ENCODE data around the gene NTM. TPM values are rescaled to one million over a fixed set of nuclear protein-coding genes. Genes with fewer than 3 reads are reported as not detected.

NTM gene
- total RNA-seq, 2 donors from 2014 or later = 1.7 to 3.6 TPM

DNA sequence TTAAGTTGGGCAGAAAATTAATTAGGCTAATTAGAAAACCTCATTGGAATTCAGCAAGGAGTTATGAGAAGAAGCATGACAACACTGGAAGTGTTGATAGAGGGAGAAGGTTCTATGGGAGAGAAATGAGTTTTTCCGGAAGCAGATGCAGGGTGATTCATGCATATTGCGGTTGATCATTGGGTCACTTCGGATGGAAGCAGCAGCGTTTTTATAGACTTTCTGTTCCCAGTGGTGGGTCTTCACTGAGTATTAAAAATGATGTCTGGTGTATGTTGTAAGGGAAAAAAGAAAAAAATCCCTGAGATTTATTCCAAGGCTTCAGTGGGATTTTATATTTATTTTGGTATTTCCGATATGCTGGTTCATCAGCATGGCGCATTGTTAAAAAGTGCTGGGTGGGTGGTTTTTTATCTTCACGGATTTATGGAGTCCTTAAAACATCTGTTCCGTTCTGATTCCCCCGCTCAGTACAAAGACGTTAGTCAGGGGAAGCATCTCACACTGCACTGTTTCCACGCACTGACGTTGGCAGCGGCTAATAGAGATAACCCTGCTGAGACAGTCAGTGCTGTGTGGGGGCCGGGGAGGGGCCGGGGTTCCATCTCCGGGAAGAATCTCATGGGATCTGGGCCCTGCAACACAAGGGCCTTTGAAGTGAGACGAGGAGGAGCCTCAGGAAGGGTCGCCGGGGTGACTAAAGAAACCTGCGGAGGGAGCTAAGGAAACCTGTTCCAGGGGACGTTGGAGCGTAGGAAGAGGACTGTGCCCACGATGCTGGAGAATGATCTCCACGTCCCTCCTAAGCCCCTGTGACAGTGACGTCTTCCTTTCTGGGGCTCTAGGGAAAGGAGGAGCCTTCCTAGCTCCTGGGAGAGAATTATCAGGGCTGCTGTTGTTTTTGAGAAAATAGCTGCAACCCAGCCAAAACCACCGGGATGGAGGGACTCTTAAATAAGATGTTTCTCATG lies 390.0 kb downstream of the NTM start:
- Histone ChIP-seq H3K9ac (ENCODE audit: extremely low read depth, low read length, poor library complexity, severe bottlenecking) (no peak overlapping the region), H3K9me3 (ENCODE audit: control insufficient read depth, low read length) (no peaks in the 10 kb centered on the region), H3K4me3 (ENCODE audit: low read length) (no peak overlapping the region), H3K36me3 (ENCODE audit: control insufficient read depth, insufficient read depth, low read length) (no peaks in the 10 kb centered on the region), H3K27ac (ENCODE audit: low read depth, low read length) (no peak overlapping the region), H3K4me1 (ENCODE audit: control insufficient read depth, insufficient read depth, low read length) (no peaks in the 10 kb centered on the region), H3K27me3 (ENCODE audit: control insufficient read depth, insufficient read depth, low read length, poor library complexity, severe bottlenecking) (no peaks in the 10 kb centered on the region)
- no peak overlapping the region for H3K4me3 Mint-ChIP-seq
- H3K27me3 Mint-ChIP-seq (ENCODE audit: insufficient read depth) = no peaks in the 10 kb centered on the region
- H3K27ac Mint-ChIP-seq = no peak overlapping the region
- TF ChIP-seq, protein P1, sequence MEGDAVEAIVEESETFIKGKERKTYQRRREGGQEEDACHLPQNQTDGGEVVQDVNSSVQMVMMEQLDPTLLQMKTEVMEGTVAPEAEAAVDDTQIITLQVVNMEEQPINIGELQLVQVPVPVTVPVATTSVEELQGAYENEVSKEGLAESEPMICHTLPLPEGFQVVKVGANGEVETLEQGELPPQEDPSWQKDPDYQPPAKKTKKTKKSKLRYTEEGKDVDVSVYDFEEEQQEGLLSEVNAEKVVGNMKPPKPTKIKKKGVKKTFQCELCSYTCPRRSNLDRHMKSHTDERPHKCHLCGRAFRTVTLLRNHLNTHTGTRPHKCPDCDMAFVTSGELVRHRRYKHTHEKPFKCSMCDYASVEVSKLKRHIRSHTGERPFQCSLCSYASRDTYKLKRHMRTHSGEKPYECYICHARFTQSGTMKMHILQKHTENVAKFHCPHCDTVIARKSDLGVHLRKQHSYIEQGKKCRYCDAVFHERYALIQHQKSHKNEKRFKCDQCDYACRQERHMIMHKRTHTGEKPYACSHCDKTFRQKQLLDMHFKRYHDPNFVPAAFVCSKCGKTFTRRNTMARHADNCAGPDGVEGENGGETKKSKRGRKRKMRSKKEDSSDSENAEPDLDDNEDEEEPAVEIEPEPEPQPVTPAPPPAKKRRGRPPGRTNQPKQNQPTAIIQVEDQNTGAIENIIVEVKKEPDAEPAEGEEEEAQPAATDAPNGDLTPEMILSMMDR (conservative IDR thresholded peaks at IDR 0.05) = peak; percentile 71
- WGBS, 2 experiments (ENCODE audit: insufficient coverage in 1 of 2, insufficient read length in 1 of 2) = 70 to 76% methylated on average over 16 to 26 of the region's 26 CpGs
- peaks cover 2% of the 10 kb centered on the region for H3K4me1 Mint-ChIP-seq
- H3K9me3 Mint-ChIP-seq = no peaks in the 10 kb centered on the region
- no peaks in the 10 kb centered on the region for H3K36me3 Mint-ChIP-seq (ENCODE audit: low read depth)
- peak; percentile 84 for DNase-seq

DNA sequence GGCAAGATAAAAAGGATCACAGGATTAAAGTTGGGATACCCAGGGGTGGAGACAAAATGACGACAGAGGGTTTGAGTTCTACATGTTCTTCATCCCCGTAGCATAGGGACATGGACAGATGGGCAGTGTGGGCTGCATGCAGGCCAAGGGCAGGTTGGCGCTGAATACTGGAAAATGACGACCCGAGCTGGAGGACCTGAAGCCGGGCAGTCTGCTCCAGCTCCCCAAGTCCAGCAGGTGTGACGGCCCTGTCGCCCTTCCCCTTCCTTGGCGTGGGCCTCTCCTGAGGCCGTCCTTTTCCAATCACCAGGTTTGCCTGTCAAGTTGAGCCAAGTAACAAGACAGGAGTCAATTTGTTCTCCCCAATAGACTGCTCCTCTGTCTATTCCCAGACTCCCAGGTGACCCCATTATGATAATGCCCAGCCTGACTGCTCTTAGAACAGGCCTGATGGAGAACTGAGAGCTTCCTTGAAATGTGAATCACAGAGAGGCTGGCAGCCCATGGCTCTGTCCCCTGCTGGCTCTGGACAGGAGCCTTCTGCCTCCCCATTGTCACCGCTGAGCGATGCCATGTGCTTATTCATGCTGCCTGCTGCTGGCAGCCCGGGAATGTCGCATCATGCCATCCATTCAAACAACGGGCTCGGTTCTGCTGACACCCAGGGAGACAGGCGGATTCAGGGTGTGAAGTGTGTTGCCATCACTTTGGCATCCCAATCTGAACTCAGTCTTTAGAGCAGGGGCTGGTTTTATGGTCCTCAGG lies 392.1 kb downstream of the NTM start:
- no peak overlapping the region for H3K27ac Mint-ChIP-seq
- DNase-seq = no peak

More for the DNA sequence above, 392.1 kb downstream of the NTM start:
- Histone ChIP-seq H3K9me3 (ENCODE audit: control insufficient read depth, low read length) (no peaks in the 10 kb centered on the region), H3K9ac (ENCODE audit: extremely low read depth, low read length, poor library complexity, severe bottlenecking) (no peak overlapping the region), H3K4me3 (ENCODE audit: low read length) (no peak overlapping the region), H3K27me3 (ENCODE audit: control insufficient read depth, insufficient read depth, low read length, poor library complexity, severe bottlenecking) (no peaks in the 10 kb centered on the region), H3K36me3 (ENCODE audit: control insufficient read depth, insufficient read depth, low read length) (no peaks in the 10 kb centered on the region), H3K4me1 (ENCODE audit: control insufficient read depth, insufficient read depth, low read length) (no peaks in the 10 kb centered on the region), H3K27ac (ENCODE audit: low read depth, low read length) (no peak overlapping the region)
- no peaks in the 10 kb centered on the region for H3K36me3 Mint-ChIP-seq (ENCODE audit: low read depth)
- TF ChIP-seq, protein P1 (conservative IDR thresholded peaks at IDR 0.05) = no peak
- no peaks in the 10 kb centered on the region for H3K27me3 Mint-ChIP-seq (ENCODE audit: insufficient read depth)
- H3K9me3 Mint-ChIP-seq = no peaks in the 10 kb centered on the region
- no peak overlapping the region for H3K4me3 Mint-ChIP-seq
- WGBS, 2 experiments (ENCODE audit: insufficient coverage in 1 of 2, insufficient read length in 1 of 2) = 88 to 94% methylated on average over 15 to 17 of the region's 17 CpGs
- peaks cover 2% of the 10 kb centered on the region for H3K4me1 Mint-ChIP-seq
